Endothelial cell of umbilical vein (primary cell): ENCODE measurements around the gene KNCN. TPM values are rescaled to one million over a fixed set of nuclear protein-coding genes. Genes with fewer than 3 reads are reported as not detected.

Experiments
- BruUV-seq: library from RNA; stranded (reverse); fragments of 400-500 nt; replicated peaks from 2 replicates; lab custom pipeline; 2021; lab: Mats Ljungman, UMichigan
- CTCF ChIA-PET: fragments of 300-600, 350-600 bp; sonication (Branson Sonifier 250); formaldehyde crosslinking; loops from one replicate; lab custom pipeline; 2021; ENCODE audit warnings: antibody characterized with exemption, inconsistent platforms; lab: Charles Lee
- POLR2A ChIA-PET: fragments of 300-600, 350-600 bp; sonication (Branson Sonifier 250); formaldehyde crosslinking; loops from one replicate; lab custom pipeline; 2021; ENCODE audit warnings: antibody characterized with exemption, inconsistent platforms; lab: Charles Lee
- DNase-seq: peaks from one replicate; pipeline ENCODE4 v3.0.0-alpha.2; 2011; ENCODE audit warnings: low read depth, low spot score
- FAIRE-seq: peaks from 2 replicates; lab custom pipeline; 2011; peaks lifted over from hg19 to GRCh38; lab: Jason Lieb, UNC
- H2AFZ ChIP-seq: 2 replicates; pipeline ENCODE4 v1.6.0; 2012; ENCODE audit warnings: low read depth, low read length, control low read depth, inconsistent platforms
- H3K27ac ChIP-seq: 2 replicates; pipeline ENCODE4 v1.5.1; 2011; ENCODE audit warnings: low read depth, mild to moderate bottlenecking, control low read depth, low read length, moderate library complexity; ENCODE audit not compliant: insufficient read depth
- H3K27me3 ChIP-seq, 2 experiments: 2 replicates each; pipeline versions ENCODE4 v1.6.0 to v1.6.1; 2011; ENCODE audit warnings: low read length in 2 of 2, mixed read lengths in 1 of 2; ENCODE audit not compliant: control insufficient read depth in 2 of 2, insufficient read depth in 2 of 2
- H3K36me3 ChIP-seq, 2 experiments: 2 replicates in 1 of 2; 3 replicates in 1 of 2; pipeline ENCODE4 v1.5.1; 2011; ENCODE audit warnings: low read length in 2 of 2, mild to moderate bottlenecking in 1 of 2, moderate library complexity in 1 of 2; ENCODE audit not compliant: control insufficient read depth in 2 of 2, insufficient read depth in 2 of 2; ENCODE audit errors: extremely low read depth in 1 of 2
- H3K4me1 ChIP-seq: 3 replicates; pipeline ENCODE4 v1.5.1; 2011; ENCODE audit warnings: mild to moderate bottlenecking, low read length; ENCODE audit not compliant: control insufficient read depth, insufficient read depth; ENCODE audit errors: extremely low read depth
- H3K4me2 ChIP-seq: 2 replicates; pipeline ENCODE4 v1.6.1; 2011; ENCODE audit warnings: low read length, control low read depth, mixed read lengths; ENCODE audit not compliant: insufficient read depth
- H3K4me3 ChIP-seq, 3 experiments: fragments of 200-600 bp in 1 of 3; sonication (generic), shearing (Covaris generic) in 1 of 3; replicated peaks in 1 of 3; 2 replicates each; pipeline ENCODE4 v1.5.1; 2011 to 2016; ENCODE audit warnings: control low read depth in 3 of 3, low read length in 3 of 3, mild to moderate bottlenecking in 2 of 3, inconsistent platforms in 1 of 3, low read depth in 1 of 3, moderate library complexity in 1 of 3; ENCODE audit not compliant: insufficient read depth in 1 of 3
- H3K79me2 ChIP-seq: 2 replicates; pipeline ENCODE4 v1.6.0; 2012; ENCODE audit warnings: low read length, inconsistent platforms; ENCODE audit not compliant: control insufficient read depth, insufficient read depth
- H3K9ac ChIP-seq: replicated peaks from 2 replicates; pipeline ENCODE3; 2011; ENCODE audit warnings: low read length, control low read depth; ENCODE audit not compliant: insufficient read depth; ENCODE audit errors: extremely low read depth
- H3K9me1 ChIP-seq: replicated peaks from 3 replicates; pipeline ENCODE4 v1.6.0; 2011; ENCODE audit warnings: mild to moderate bottlenecking, low read length; ENCODE audit not compliant: control insufficient read depth, insufficient read depth; ENCODE audit errors: extremely low read depth
- H3K9me3 ChIP-seq: replicated peaks from 2 replicates; pipeline ENCODE4 v1.5.1; 2012; ENCODE audit warnings: low read length, inconsistent platforms; ENCODE audit not compliant: control insufficient read depth, insufficient read depth
- H4K20me1 ChIP-seq: replicated peaks from 2 replicates; pipeline ENCODE3; 2011; ENCODE audit warnings: mild to moderate bottlenecking, low read length; ENCODE audit not compliant: control insufficient read depth, insufficient read depth; ENCODE audit errors: extremely low read depth
- EZH2 ChIP-seq: IDR thresholded peaks from 2 replicates; pipeline ENCODE4 v1.6.1; 2012; ENCODE audit warnings: borderline replicate concordance, low read depth, mild to moderate bottlenecking, moderate library complexity, low read length, inconsistent platforms; ENCODE audit not compliant: severe bottlenecking
- FOS ChIP-seq: IDR thresholded peaks from 2 replicates; pipeline ENCODE4 v1.6.1; 2011; ENCODE audit warnings: mild to moderate bottlenecking, low read length, moderate library complexity, borderline replicate concordance; ENCODE audit not compliant: insufficient read depth
- GATA2 ChIP-seq: IDR thresholded peaks from 2 replicates; pipeline ENCODE4 v1.7.0; 2011; ENCODE audit warnings: low read depth, mild to moderate bottlenecking, moderate library complexity, mixed read lengths, low read length; ENCODE audit not compliant: insufficient read length, insufficient read depth
- JUN ChIP-seq: IDR thresholded peaks from 2 replicates; pipeline ENCODE4 v1.6.1; 2011; ENCODE audit warnings: borderline replicate concordance, low read depth; ENCODE audit not compliant: insufficient read length, insufficient read depth
- MYC ChIP-seq: IDR thresholded peaks from one replicate; pipeline ENCODE4 v1.6.1; 2011; ENCODE audit warnings: mild to moderate bottlenecking, low read depth, low read length
- POLR2A ChIP-seq: IDR thresholded peaks from 2 replicates; pipeline ENCODE4 v1.6.1; 2012; ENCODE audit warnings: low read depth, mild to moderate bottlenecking, control low read depth, low read length
- POLR2AphosphoS5 ChIP-seq: IDR thresholded peaks from 2 replicates; pipeline ENCODE4 v1.6.1; 2012; ENCODE audit warnings: low read depth, mild to moderate bottlenecking, control low read depth, low read length, moderate library complexity; ENCODE audit not compliant: insufficient read depth
- dilution Hi-C: fragments of 300-500 bp; cut with MboI; formaldehyde crosslinking; loops from one replicate; pipeline ENCODE4 v1.15.0; 2019; ENCODE audit warnings: low sequenced_read_pairs; ENCODE audit not compliant: extremely low pct_ligation_motif_present
- intact Hi-C: fragments of 100-400 bp; cut with micrococcal nuclease; formaldehyde crosslinking; loops from one replicate; pipeline ENCODE4 v1.10.0; 2022
- polyA plus RNA-seq, 4 experiments: library from polyadenylated mRNA; depleted of rRNA in 3 of 4; stranded (reverse) in 3 of 4; unstranded in 1 of 4; fragments of >200 nt; gene quantifications; 2 replicates each; pipeline versions ENCODE4 v1.2.1 to v1.2.3, GENCODE V29; 2011 to 2012; ENCODE audit warnings: missing spikeins in 1 of 4
- total RNA-seq: library from RNA; stranded (reverse); gene quantifications from 2 replicates; pipeline ENCODE4 v1.2.3, GENCODE V29; 2021
- TF ChIP-seq, protein P1 (sequence below), 2 donors: IDR thresholded peaks; 1 replicate in 1 of 2; 2 replicates in 1 of 2; pipeline ENCODE4 v1.5.1; 2011; ENCODE audit warnings: low read length in 2 of 2, mild to moderate bottlenecking in 2 of 2, moderate library complexity in 2 of 2, control low read depth in 1 of 2, inconsistent platforms in 1 of 2, low read depth in 1 of 2; ENCODE audit not compliant: insufficient read depth in 1 of 2; ENCODE audit errors: extremely low read depth in 1 of 2
- TF ChIP-seq, protein P2 (sequence below): IDR thresholded peaks from 2 replicates; pipeline ENCODE4 v1.6.1; 2011; ENCODE audit not compliant: insufficient read depth, insufficient read length

KNCN gene
- total and polyA plus RNA-seq, 2 donors (not counting 3 experiments of a cell fraction or from before 2014, with no cell fraction given): not detected

DNA sequence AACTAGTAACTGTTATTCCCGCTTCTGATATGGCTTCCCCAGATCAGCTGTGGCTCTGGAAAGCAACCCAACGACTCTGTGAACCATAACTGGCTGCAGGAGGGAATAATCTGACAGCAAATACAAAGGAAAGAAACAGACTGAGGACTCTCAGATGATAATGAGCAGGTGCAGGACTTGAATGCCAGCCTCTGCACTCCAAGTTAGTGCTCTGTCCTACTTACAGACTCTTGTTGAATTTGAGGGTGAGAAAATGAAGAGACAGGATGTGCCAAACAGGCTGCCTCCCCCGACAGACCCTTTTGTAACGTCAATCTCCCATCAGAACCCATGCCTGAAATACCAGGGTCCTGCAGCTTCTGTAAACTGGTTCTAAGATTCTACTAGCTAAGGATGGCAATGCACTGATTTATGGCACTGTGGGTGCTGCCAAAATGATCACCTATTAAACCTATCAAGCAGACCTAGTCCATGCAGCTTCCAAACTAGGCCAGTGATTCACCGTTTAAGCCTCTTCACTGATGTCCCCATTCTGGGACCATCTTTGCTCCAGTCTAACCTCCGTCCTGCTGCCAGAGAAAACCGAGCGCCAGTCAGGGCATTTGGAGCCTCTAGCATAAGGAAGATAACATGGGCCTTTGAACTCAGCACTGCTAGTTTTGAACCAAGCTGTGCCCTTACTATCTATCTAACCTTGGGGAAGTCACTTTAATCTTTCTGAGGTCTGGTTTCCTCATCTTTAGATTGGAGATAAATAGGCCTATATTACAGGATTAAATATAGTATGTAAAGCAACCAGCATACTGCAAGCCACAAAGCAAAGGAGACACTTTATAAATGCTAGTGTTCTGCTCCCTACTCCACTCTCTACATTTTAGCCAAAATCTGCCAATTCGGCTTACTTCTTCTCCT, 47.9 kb upstream of the KNCN start:
- ChIA-PET POLR2A (no interaction called here), CTCF (interaction anchor here (2.0 kb wide), 1 partner anchor 18 kb away, joined by 6 read pairs; the partner anchor contains the start of gene MOB3C)
- H3K9me3 ChIP-seq: no peaks in the 10 kb centered on the region
- no TSS peak for BruUV-seq
- H3K9me1 ChIP-seq: no peaks in the 10 kb centered on the region
- FAIRE-seq (no peak), DNase-seq (no peak)
- H3K27me3 ChIP-seq: no peaks in the 10 kb centered on the region
- no peaks in the 10 kb centered on the region for H3K79me2 ChIP-seq
- H3K4me2 ChIP-seq: no peak overlapping the region
- H4K20me1 ChIP-seq: no peaks in the 10 kb centered on the region
- peaks cover 9% of the 10 kb centered on the region for H3K4me1 ChIP-seq
- H3K9ac ChIP-seq: no peak overlapping the region
- no peaks in the 10 kb centered on the region for H3K36me3 ChIP-seq
- intact Hi-C loops: no loop called here
- no peak overlapping the region for H3K27ac ChIP-seq
- H2AFZ ChIP-seq: no peak overlapping the region
- dilution Hi-C loops: no loop called here
- TF ChIP-seq MYC: no peak
- TF ChIP-seq JUN: no peak
- no peak for TF ChIP-seq FOS
- no peak overlapping the region for H3K4me3 ChIP-seq

DNA sequence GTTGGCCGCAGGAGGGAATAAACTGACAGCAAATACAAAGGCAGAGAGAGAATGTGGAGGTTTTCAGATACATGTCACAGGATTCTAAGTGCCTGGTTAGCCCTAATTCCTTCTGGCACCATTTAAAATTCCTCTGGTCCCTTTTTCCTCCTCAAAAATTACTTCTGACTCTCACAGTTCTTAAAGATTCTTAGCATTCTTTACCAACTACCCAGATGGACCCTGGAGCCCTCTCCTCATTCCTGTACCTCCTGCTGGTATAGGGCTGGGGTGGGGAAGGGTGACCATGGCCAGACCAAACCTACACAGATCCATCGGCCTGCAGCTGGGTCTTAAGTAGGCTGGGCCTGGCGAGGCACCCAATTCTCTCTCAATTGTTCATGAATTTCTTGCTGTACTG, 45.4 kb upstream of the KNCN start:
- intact Hi-C loops (no loop called here), dilution Hi-C loops (no loop called here)
- Histone ChIP-seq H4K20me1 (no peaks in the 10 kb centered on the region), H3K4me3 (no peak overlapping the region), H3K4me2 (no peak overlapping the region), H3K9me3 (no peaks in the 10 kb centered on the region), H3K9me1 (no peaks in the 10 kb centered on the region), H3K79me2 (no peaks in the 10 kb centered on the region), H2AFZ (no peak overlapping the region), H3K9ac (no peak overlapping the region), H3K4me1 (no peaks in the 10 kb centered on the region), H3K27ac (no peak overlapping the region), H3K27me3 (no peaks in the 10 kb centered on the region), H3K36me3 (peaks cover 0 to 4% of the 10 kb centered on the region in 2 experiments)
- BruUV-seq: no TSS peak
- ChIA-PET POLR2A (interaction anchor here (0.6 kb wide), 1 partner anchor 240 kb away, joined by 3 read pairs; no protein-coding TSS in a partner anchor), CTCF (no interaction called here)
- no peak for DNase-seq
- no peak for FAIRE-seq
- TF ChIP-seq JUN (no peak), EZH2 (no peak), GATA2 (no peak), POLR2A (no peak), POLR2AphosphoS5 (no peak), MYC (no peak), FOS (no peak)
- TF ChIP-seq, protein P1, sequence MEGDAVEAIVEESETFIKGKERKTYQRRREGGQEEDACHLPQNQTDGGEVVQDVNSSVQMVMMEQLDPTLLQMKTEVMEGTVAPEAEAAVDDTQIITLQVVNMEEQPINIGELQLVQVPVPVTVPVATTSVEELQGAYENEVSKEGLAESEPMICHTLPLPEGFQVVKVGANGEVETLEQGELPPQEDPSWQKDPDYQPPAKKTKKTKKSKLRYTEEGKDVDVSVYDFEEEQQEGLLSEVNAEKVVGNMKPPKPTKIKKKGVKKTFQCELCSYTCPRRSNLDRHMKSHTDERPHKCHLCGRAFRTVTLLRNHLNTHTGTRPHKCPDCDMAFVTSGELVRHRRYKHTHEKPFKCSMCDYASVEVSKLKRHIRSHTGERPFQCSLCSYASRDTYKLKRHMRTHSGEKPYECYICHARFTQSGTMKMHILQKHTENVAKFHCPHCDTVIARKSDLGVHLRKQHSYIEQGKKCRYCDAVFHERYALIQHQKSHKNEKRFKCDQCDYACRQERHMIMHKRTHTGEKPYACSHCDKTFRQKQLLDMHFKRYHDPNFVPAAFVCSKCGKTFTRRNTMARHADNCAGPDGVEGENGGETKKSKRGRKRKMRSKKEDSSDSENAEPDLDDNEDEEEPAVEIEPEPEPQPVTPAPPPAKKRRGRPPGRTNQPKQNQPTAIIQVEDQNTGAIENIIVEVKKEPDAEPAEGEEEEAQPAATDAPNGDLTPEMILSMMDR (IDR thresholded peaks at IDR 0.05; ENCODE audit: extremely low read depth in 1 of 2, insufficient read depth in 1 of 2, low read depth in 1 of 2, low read length in 2 of 2): no peak
- TF ChIP-seq, protein P2, sequence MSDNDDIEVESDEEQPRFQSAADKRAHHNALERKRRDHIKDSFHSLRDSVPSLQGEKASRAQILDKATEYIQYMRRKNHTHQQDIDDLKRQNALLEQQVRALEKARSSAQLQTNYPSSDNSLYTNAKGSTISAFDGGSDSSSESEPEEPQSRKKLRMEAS: no peak
